Measurements from ENCODE around the gene MS4A4E.
"Not testable (repeated sequence)": the region's sequence is repeated elsewhere in the genome, so short reads cannot be mapped to it uniquely, and the experiment has no call there.

Gene MS4A4E

DNA sequence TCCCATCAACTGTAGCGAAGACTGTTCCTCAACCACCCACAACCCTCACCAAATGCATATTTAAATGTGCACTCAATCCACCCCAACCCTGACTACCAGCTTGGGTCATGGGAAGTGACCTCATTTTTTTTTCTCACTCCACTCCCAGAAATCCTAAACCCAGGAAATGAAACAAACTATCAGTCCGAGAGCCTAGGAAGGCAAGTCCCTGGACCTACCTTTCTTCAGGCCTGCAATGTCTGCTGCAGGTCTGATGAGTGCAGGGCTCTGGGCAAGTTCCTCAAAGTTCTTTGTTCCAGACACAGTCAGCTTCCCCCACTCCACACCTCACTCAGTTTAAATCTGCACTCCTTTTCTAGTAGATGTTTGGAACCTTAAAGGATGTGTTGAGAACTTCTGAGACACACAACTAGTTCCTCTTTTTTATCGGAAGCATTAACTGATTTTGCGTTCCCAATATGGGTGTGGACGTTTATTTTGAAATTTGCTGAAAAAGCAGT lies at the start of gene MS4A4E:
Gene MS4A4E, minus strand, starts transcription at position 398 of the 500 bp plus-strand sequence. CDS start 13,082 bp downstream, outside the sequence.
- DNase-seq (ENCODE audit: low read depth in 1 of 2, low spot score in 1 of 2), result no peak

- DNase-seq (ENCODE audit: low read depth in 1 of 2, low spot score in 1 of 2), result no peak
Measured at GRCh38 chr11:60292145-60292544, 49.2 kb upstream of the MS4A4E start.

DNA sequence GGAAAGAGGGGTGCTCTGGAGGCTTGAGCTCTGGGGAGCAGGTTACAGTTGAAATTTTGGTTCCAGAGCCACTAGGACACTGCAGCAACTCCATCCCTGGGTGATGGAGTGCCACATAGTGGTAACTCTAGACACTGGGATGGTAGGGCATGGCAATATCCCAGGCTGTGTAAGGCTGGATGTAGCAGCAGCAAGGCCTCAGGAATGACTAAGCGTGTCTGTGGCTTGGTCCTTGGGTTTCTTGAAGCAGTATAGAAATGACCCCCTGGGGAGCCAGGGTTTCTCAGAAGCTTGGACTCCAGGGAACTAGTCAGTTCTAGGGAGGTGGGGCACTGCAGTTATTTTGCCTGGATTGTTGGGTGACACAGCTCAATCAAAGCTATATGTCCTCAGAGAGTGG lies 45.6 kb upstream of the MS4A4E start:
- no peak for DNase-seq (ENCODE audit: low read depth in 1 of 2, low spot score in 1 of 2)

- not testable (repeated sequence) for DNase-seq (ENCODE audit: low read depth in 1 of 2, low spot score in 1 of 2)
Measured at GRCh38 chr11:60285411-60286126, 42.6 kb upstream of the MS4A4E start.

DNA sequence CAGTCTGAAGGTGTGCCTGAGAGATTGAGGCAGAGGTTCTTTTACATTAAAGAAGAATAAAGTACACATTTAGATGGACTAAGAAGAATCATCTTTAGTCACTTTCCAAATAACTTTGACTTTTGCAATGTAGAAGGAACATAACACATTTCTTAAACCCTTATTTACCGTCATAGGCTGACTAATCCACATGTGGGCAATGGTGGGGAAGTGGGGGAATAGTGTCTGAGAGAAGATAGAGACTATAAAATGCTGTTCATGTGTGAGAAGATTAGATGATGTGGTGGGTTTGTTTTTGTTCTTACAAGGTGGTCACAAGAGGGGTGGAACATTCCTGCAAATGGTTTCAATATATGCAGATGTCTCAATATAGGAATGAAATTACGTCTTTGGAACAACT lies 39.3 kb upstream of the MS4A4E start:
- no peak for DNase-seq (ENCODE audit: low read depth in 1 of 2, low spot score in 1 of 2)

- no peak for DNase-seq (ENCODE audit: low read depth in 1 of 2, low spot score in 1 of 2)
Measured at GRCh38 chr11:60281485-60281884, 38.5 kb upstream of the MS4A4E start.

GRCh38 chr11:60280412-60280811 lies 37.5 kb upstream of the MS4A4E start, which contains the start of gene MS4A4A:
Gene MS4A4A, plus strand, starts transcription at chr11:60280666. Its CDS starts 10 bp downstream, at chr11:60280676.
- DNase-seq (ENCODE audit: low read depth in 1 of 2, low spot score in 1 of 2), result no peak

GRCh38 chr11:60274416-60274815 lies 31.5 kb upstream of the MS4A4E start:
- DNase-seq (ENCODE audit: low read depth in 1 of 2, low spot score in 1 of 2), result no peak

DNA sequence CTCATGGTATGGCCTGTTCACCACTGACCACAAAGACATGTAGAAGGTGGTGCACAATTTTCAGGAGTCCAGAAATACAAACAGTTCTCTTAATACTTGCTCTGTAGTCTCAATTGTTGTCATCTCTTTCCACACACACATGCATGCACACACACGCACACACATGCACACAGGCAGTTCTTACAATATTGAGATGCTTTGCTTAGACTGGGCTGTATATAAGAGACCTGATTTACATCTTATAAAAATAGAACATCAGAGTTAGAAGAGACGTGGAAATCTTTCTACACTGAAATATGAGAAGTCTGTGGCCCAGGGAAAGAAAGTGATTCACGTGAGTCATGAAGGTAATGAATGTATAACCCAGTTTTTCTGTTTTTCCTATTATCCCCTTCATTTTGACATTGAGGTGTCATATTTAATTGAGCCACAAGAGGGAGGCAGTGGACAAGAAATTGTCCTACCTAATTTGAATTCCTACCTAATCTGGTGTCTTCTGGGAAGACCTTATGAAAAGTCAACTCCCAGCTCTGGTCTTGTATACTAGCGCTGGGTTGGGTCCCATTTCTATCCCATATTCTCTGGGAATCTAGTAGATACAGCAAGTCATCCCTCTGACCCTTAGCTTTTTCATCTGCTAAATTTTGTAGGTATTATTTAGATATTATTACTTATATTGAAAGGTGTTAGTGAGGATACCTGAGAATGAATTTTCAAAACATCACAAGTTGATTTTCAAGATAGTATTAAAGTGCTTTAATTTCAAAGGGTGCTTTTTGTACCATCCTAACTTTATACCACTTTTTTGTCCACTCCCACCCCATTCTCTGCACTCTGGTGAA lies 22.7 kb upstream of the MS4A4E start:
- DNase-seq (ENCODE audit: low read depth in 1 of 2, low spot score in 1 of 2), result no peak

DNA sequence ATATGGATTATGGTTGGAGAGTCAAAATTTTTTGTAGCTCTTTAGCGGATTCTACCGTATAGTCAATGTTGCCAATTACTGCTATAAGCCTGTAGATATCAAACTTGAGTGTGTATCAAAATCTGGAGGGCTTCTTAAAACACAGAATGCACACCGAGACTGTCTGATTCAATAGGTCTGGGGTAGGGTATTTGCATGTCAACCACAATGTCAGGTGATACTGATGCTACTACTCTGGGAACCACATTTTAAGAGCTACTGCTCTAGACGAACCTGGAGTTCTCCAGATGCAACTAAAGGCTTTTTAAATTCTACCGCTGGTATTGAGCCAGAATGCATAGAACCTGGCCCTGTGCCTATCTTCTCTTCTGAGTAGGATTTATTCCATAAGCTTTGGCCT lies 21.7 kb upstream of the MS4A4E start:
- DNase-seq (ENCODE audit: low read depth in 1 of 2, low spot score in 1 of 2), result no peak

DNA sequence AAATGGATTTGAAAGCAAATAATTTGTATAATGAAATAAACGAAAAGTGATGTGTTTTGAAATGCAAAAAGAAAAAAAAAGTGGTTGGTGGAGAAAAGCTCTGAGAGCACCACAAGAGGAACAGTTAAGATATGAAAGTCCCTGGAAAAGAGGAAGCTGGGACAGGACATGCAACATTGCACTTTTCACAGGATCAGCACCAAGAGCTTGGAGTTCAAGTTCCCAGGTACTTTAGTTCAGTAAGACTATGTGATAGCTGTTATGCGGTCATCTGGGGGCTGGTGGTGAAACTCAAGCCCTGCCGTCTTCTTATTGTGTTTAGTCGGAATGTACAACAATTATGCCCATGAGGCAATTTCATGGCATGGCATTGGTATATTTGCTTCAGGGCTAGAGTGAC lies 20.5 kb upstream of the MS4A4E start:
- no peak for DNase-seq (ENCODE audit: low read depth in 1 of 2, low spot score in 1 of 2)

- no peak for DNase-seq (ENCODE audit: low read depth in 1 of 2, low spot score in 1 of 2)
Measured at GRCh38 chr11:60261014-60261413, 18.1 kb upstream of the MS4A4E start.

DNA sequence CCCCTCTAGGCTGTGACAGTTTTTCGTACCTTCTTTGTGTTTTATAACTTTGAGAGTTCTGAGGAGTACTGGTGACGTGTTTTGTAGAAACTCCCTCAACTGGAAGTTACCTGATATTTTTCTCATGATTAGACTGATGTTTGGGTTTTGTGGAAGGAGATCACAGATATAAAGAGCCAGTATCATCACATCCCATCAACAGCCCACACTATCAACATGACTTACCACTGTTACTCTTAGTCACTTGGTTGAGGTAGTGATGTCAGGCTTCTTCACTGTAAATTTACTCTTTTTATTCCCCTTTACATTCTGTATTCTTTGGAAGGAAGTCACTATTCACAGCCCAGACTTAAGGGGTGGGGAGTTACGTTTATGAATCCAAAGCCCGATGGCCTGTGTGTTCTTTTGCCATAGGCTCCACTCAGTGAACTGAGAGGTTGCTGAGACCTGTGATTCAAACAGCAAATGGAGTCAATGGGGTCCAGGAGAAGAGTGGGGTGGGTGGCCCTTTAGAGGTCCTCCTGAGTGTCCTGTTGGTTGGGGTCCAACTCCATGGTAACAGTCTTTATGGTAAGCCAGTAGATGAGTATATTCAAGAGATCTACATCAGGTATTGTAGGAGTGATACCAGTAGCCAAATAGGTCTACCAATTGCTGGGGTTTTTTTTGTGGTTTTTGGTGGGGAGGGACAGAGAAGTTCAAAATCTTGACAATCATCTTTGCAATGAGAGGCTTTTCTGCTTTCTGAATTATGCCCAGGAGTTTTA lies 15.2 kb upstream of the MS4A4E start:
- no peak for DNase-seq (ENCODE audit: low read depth in 1 of 2, low spot score in 1 of 2)

- no peak for DNase-seq (ENCODE audit: low read depth in 1 of 2, low spot score in 1 of 2)
Measured at GRCh38 chr11:60252213-60253108, 9.5 kb upstream of the MS4A4E start.

DNA sequence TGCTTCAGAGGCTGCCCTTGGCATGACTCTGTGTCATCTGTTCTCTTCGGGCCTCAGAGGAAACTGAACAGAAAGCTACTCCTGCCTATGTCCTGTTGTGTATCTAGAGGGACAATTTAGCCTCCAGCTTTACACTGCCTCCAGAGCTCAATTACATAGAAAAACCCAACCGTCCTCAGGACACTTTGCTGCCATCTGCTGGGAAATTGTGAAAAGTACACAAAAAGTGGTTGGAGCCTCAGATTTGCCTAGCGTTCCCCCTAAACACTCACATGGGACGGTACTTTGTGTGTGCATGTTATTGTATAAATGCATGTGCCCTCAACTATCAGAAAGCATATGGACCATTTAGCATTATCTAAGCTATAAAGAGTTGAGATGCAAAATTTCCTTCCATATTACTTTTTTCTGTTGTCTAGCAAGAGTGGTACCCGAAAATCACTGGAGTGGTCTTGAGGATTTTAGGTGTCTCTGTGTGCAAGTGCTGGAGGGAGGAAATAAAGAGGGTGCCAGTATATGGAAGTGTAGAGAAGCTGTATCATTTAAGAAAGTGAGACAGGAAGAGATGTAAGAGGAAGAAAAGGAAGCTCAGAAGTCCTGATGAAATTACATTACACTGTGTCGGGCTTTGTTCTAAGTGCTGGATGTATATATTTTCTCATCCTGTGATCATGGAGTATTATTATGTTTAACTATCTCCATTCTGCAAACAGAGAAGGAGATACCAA lies 8.7 kb upstream of the MS4A4E start:
- DNase-seq (ENCODE audit: low read depth in 1 of 2, low spot score in 1 of 2), result no peak

GRCh38 chr11:60241786-60242185 lies 1.2 kb downstream of the MS4A4E start:
- DNase-seq (ENCODE audit: low read depth in 1 of 2, low spot score in 1 of 2), result no peak

GRCh38 chr11:60240662-60241061 lies 2.3 kb downstream of the MS4A4E start:
- no peak for DNase-seq (ENCODE audit: low read depth in 1 of 2, low spot score in 1 of 2)

DNA sequence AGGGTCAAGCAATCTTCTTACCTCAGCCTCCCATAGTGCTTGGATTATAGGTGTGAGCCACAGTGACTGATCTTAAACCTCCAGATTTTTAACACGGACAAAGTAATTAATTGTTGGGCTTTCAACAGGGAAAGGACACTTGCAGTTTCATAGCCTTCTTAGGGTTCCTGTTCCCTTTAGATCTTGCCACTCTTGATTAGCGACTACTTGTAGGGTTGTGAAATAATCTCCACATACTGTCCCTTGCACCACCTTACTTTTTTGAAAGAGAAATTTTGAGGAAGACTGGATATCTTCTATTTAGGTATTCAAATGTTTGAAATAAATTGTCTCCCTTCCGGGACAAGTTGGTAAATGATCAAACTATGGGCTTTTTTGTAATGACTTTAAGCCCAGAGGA lies 7.6 kb downstream of the MS4A4E start:
- DNase-seq (ENCODE audit: low read depth in 1 of 2, low spot score in 1 of 2), result no peak

DNA sequence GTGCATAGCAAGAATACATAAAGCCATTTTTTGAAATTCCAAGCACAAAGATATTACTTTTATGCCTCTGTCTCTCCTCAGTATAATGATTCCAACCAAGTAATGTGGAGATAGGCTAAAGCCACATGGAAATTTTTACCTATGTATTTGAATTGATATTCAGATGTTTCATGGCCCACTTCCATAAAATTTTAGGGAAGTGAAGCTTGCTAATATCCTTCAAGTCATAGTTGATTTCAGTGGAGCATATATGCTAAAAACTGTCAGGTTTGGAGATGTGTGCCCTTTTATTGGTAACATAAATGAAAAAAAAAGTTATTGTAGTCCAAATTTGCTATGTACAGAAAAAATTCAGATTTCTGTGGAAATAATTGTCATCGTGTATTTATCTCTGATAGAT lies 12.3 kb downstream of the MS4A4E start:
- no peak for DNase-seq (ENCODE audit: low read depth in 1 of 2, low spot score in 1 of 2)

- no peak for DNase-seq (ENCODE audit: low read depth in 1 of 2, low spot score in 1 of 2)
Measured at GRCh38 chr11:60222141-60222540, 20.8 kb downstream of the MS4A4E start.
